Measurements from ENCODE around the gene OSBPL1A.

The OSBPL1A gene

DNA sequence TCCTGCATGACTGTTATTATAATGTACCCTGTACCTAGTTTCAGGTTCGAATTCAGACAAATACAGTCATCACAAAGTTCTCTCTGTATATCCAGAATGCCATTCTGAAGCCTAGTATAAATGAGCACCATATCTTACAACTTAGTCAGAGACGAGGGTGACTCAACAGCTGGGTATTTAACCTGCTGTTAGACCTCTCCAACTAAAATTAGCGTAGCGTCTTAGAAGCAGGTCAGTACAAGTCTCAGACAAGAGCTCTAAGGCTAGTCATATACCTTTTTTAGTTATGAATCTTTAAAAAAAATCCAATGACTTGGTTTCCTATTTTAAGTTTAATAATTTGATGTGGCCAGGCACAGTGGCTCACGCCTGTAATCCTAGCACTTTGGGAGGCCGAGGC is 184.7 kb downstream of the OSBPL1A start:
- no peak for DNase-seq

GRCh38 chr18:24209558-24209957 is 188.1 kb downstream of the OSBPL1A start:
- DNase-seq, result no peak

DNA sequence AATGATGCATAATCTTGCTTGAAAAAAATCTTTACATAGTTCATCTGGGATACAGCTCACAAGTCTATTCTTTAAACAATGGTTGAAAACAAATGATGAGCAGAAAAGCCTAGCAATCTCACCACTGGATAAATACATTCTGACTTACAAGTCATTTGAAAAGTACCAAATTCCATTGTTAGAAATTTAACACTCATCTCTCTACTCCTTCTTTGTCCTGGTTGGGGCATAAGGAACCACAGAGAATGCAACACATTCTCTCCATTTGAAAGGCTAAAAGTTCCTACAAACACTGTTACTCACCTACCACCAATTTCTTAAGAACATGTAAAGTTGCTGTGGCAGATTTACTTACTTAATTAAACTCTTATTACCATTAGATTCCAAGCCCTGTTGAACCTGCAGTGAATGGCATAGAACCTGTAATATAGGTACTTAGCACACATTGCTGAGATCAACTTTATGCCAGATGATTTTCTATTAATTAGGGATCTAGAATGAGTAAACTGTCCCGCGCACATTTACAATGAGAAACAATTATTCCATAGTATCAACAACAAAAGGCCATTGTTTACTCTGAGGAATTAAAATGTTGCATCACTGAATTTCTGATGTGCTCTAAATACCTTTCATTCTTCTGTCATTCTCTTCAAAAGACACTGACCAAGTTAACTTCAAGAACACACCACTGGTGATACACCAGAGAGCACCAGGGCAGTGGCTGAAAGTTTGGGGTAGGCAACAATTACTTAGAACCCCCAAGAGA is 189.2 kb downstream of the OSBPL1A start:
- no peak for DNase-seq

DNA sequence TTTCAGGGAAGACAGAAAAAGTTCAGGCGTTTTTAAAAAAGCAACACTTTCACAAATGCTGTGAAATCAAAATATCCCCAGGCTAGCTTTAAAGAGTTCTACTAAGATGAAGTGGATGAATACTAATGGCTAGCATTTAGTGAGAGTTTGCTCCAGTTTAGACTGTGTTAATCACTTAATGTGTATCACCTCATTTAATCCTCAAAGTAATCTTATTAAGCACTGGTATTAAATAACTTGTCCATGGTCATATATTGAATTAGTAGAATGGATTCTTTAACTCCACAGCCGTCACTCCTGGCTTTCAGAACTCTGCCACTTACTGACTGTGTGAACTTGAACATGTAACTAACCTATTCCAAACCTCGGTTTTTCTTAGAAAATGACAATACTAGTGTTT is 192.7 kb downstream of the OSBPL1A start:
- DNase-seq, result no peak

DNA sequence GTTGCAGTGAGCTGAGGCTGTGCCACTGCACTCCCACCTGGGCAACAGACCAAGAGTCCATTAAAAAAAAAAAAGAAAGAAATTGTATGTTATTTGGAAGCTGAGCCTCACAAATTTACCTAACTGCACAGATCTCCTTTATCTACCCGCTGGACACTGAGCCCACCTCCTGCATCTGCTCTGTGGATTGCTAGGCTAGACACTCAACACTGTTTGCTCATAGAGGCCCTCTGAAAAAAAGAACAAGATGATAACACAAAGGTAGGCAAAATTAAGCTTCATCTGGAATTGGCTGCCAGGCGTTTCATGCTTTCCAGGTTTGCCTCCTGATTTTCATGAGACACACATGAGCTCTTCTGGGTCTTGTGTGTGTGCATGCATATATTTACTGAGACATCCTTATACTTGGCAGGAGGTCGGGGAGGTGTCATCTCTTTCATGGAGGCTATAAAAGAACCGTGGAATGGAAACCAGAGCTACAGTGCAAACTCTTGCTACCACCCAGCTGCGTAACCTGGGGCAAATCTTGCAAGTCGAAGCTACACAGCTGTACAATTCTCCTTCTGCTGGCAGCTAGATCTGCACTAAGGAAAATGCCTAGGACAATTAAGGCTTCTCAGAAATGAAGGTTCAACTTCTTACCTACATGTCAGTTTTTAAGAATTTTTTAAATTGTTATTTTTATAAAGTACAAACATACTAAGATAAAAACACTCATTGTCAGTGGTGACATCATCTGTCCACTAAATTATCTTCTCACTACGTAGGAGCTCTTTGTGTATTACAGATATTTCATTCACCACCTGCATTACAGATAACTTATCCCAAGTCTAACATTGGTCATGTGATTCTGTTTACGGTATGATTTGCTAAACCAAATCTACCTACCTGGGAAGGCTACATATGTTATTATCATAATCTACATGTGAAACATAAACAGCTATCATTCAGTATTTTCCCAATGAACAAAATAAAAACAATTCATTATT is 195.6 kb downstream of the OSBPL1A start:
- no peak for DNase-seq

GRCh38 chr18:24200494-24201290 is 196.9 kb downstream of the OSBPL1A start:
- peak; percentile 50 for DNase-seq

DNA sequence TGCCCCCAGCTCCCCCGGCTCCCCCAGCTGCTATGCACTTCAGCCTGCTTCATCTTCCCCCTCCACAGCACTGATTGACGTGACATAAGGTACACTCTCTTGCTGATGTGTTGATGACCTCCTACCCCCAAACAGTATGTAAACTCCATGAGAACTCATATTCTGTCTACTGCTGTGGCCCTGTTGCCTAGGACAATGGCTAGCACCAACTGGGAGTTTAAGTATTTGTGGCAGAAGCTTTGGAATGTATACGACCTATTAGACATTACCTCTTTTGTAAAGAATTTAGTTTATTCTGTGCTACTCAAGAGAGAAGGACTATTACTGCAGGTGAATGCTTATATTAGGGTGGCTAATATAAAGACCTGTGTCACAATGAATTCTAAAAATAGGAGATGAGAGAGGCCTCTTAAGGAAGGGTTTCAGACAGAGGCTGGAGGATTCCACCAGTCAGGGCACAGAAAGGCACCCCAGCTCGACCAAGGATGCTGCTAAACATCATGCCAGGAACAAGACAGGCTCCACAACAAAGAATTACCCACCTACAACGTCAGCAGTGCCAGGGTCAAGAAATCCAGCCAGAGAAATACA is 198.2 kb downstream of the OSBPL1A start:
- no peak for DNase-seq

GRCh38 chr18:24198461-24198860 is 199.2 kb downstream of the OSBPL1A start:
- DNase-seq, result no peak

DNA sequence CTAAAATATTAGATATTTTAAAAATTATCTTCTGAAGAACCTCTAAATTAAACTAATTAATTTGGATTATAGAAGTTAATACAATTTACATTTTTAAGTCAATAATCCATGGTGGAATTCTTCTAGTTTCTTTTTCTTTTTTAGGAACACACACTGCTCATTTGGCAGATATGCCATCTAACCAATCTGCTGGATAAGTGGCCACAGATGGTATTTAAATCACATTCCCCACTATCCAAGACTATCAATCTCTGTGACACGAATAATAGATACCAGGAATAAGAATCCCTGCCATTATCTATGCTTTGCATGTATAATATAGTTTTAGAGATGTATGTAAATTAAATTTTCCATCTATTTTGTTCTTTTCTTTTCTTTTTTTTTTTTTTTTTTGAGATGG is 200.2 kb downstream of the OSBPL1A start:
- no peak for DNase-seq

- DNase-seq, result no peak
These were observed 200.9 kb downstream of the OSBPL1A start for GRCh38 chr18:24196764-24197163.

DNA sequence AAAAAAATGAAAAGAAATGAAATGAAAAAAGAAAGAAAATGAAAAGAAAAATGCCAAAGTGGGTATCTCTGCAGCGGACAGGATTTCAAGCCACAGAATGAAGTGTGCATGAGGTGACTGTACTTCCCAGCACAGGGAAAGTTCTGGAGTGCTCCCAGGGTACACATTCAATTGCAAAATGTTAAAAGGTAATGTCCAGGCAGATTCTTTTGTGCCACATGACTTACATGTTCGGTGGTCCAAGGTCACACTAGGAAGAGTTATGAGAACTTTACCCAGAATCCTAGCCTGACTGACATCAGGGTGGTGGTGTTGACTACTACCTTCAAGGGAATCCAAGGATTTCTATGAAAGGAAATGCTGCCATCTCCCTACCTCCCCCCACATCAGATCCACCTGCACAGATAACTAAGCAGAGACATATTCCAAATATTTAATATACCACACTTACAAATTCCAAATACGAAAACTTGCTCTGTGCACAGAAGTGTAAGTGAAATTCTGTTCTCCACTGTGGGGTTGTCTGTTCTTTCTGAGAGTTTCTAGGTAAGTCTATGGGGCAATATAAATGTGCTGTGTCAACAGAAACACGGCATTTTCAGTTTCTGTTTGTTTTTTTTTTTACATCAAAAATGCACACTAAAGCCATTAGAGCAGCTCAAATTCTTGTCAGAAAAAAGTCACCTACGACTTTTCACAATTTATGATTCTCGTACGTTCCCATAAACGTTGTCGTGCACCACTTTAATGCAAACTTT is 202.1 kb downstream of the OSBPL1A start:
- no peak for DNase-seq

DNA sequence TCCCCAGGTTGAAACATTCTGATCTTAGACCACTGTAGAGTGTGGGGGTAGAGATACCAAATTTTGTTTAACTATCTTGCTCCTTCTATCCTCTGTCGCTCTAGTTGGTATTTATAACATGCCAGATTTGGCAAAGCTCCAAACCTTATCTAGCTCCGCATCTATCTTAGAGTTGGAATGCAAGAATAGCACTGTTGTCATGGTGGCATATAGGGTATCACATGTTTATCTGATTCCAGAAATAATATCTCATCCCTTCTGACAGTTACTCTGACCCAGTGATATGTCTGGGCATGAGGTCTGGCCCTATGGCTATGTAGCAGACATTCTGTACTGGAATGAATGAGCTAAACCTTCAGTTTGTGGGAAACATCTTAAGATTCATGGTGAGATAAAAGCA is 207.0 kb downstream of the OSBPL1A start:
- DNase-seq, result no peak

GRCh38 chr18:24189664-24190346 is 207.8 kb downstream of the OSBPL1A start:
- no peak for DNase-seq

- no peak for DNase-seq
These were observed 208.6 kb downstream of the OSBPL1A start for GRCh38 chr18:24189007-24189528.

GRCh38 chr18:24188120-24188519 is 209.5 kb downstream of the OSBPL1A start:
- DNase-seq, result no peak

DNA sequence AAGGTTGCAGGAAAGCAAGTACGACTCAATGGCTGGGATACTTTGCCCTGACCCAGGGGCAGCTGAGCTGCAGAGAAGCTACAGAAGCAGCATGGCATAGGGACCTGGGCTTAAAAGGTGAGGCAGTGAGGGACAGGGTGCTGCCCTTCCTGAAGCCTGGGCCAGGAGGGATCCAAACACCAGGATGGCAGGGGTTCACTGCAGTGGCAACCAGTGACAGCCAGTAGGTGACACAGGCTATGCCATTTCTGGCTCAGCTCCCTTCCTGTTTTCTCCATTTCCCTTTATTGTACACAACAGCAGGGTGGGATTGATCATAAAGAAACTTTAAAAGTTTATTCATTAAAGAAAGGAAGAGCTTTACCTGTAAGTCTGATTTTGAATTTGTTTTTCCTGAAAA is 209.9 kb downstream of the OSBPL1A start:
- no peak for DNase-seq

DNA sequence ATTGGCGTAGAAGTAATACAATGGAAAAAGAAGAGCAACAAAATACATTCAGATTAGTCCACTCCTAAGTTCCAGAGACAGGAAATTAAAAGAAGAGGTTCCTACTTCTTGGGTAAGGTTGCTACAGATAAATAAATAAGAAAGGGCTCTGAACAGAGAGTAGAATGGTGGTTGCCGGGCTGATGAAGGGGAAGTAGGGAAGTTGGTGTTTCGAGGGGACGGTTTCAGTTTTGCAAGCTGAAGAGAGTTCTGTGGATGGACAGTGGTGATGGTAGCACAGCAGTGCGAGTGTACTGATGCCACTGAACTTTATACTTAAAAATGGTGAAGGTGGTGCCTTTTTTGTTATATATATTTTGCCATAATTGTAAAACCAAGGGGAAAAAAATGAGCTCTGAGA is 210.6 kb downstream of the OSBPL1A start:
- DNase-seq, result no peak

- DNase-seq, result no peak
These were observed 211.8 kb downstream of the OSBPL1A start for GRCh38 chr18:24185805-24186204.

DNA sequence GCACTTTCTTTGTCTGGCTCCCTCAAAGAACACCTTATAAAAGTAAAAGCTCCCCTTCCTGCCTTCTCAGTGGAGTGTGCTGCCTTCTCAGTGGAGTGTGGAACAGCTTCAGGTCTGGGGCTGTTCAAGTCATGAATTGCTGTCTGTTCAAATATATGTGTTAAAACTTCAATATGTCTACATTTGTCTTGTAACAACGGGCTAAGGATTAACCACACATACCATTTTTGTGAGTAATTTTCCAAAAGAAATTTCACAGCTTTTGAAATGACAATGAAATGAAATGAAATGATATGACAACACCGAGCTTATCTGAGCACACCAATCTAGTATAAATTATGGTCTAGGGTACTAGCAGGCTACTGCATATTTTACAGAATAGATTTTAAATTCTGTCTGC is 215.8 kb downstream of the OSBPL1A start:
- no peak for DNase-seq

GRCh38 chr18:24180048-24180447 is 217.6 kb downstream of the OSBPL1A start:
- no peak for DNase-seq

GRCh38 chr18:24177499-24178133 is 220.0 kb downstream of the OSBPL1A start:
- DNase-seq, result no peak

All from OCI-M1 (cell line).